HCT116 (cell line): ENCODE measurements around the gene PRRT2. TPM values are rescaled to one million over a fixed set of nuclear protein-coding genes. Genes with fewer than 3 reads are reported as not detected.

Source experiments
- ATAC-seq: fragments of 200-7000 bp; cut with Tn5 transposase; 2 replicates; pipeline ENCODE4 v1.9.1; 2020; ENCODE audit warnings: mild to moderate bottlenecking, moderate library complexity
- BruUV-seq: library from RNA; stranded (reverse); fragments of 400-500 nt; replicated peaks from 2 replicates; lab custom pipeline; 2021; lab: Mats Ljungman, UMichigan
- CTCF ChIA-PET: fragments of 300-600 bp; sonication (Branson Sonifier 250); formaldehyde crosslinking; loops from one replicate; lab custom pipeline; 2021; ENCODE audit warnings: antibody characterized with exemption; lab: Charles Lee
- POLR2A ChIA-PET: fragments of 300-600, 350-600 bp; sonication (Branson Sonifier 250); formaldehyde crosslinking; loops from one replicate; lab custom pipeline; 2021; ENCODE audit warnings: antibody characterized with exemption; lab: Charles Lee
- RAD21 ChIA-PET, 2 experiments: fragments of 300-600 bp; sonication (Branson Sonifier 250); formaldehyde crosslinking; loops; one replicate each; lab custom pipeline; 2023; ENCODE audit warnings: low total read pairs in 2 of 2; ENCODE audit not compliant: uncharacterized antibody in 2 of 2, unreplicated experiment in 2 of 2, low non-redundant PET in 1 of 2; lab: Charles Lee
- DNase-seq: peaks from one replicate; pipeline ENCODE4 v3.0.0-alpha.2; 2010; ENCODE audit warnings: low read depth, low spot score
- H2AFZ ChIP-seq: fragments of 200-600 bp; shearing (Covaris generic), sonication (generic); 2 replicates; pipeline ENCODE4 v1.6.1; 2017; ENCODE audit warnings: low read depth, mixed run types, mixed read lengths, antibody characterized with exemption, low read length; ENCODE audit not compliant: poor library complexity, severe bottlenecking
- H3K27ac ChIP-seq: 2 replicates; pipeline ENCODE4 v1.5.1; 2012; ENCODE audit warnings: low read depth, low read length
- H3K27me3 ChIP-seq: fragments of 200-600 bp; sonication (generic); 2 replicates; pipeline ENCODE4 v1.6.1; 2016; ENCODE audit warnings: mixed run types, low read length, mixed read lengths; ENCODE audit not compliant: insufficient read depth
- H3K36me3 ChIP-seq, 2 experiments: fragments of 200-500 bp in 1 of 2; fragments of 200-600 bp in 1 of 2; sonication (Bioruptor generic) in 1 of 2; sonication (generic) in 1 of 2; 2 replicates each; pipeline versions ENCODE4 v1.5.1 to v1.6.1; 2014 to 2016; ENCODE audit warnings: low read length in 2 of 2, inconsistent platforms in 1 of 2, mixed read lengths in 1 of 2, mixed run types in 1 of 2; ENCODE audit not compliant: insufficient read depth in 2 of 2, control insufficient read depth in 1 of 2
- H3K4me1 ChIP-seq, 2 experiments: fragments of 200-600 bp in 1 of 2; sonication (generic) in 1 of 2; 2 replicates each; pipeline versions ENCODE4 v1.5.1 to v1.6.1; 2012 to 2017; ENCODE audit warnings: low read length in 2 of 2, inconsistent platforms in 1 of 2, mild to moderate bottlenecking in 1 of 2, mixed read lengths in 1 of 2, mixed run types in 1 of 2, moderate library complexity in 1 of 2; ENCODE audit not compliant: insufficient read depth in 2 of 2, control insufficient read depth in 1 of 2
- H3K4me2 ChIP-seq: fragments of 200-600 bp; sonication (generic); 2 replicates; pipeline ENCODE4 v1.6.1; 2017; ENCODE audit warnings: mixed run types, low read length, mixed read lengths
- H3K4me3 ChIP-seq, 2 experiments: fragments of 200-600 bp in 1 of 2; sonication (generic) in 1 of 2; replicated peaks in 1 of 2; 2 replicates each; pipeline ENCODE4 v1.5.1; 2011 to 2016; ENCODE audit warnings: low read length in 2 of 2, control low read depth in 1 of 2, low read depth in 1 of 2, mild to moderate bottlenecking in 1 of 2, mixed read lengths in 1 of 2, mixed run types in 1 of 2
- H3K79me2 ChIP-seq: fragments of 200-600 bp; sonication (generic); 2 replicates; pipeline ENCODE4 v1.6.1; 2017; ENCODE audit warnings: mild to moderate bottlenecking, mixed run types, low read length, moderate library complexity, mixed read lengths; ENCODE audit not compliant: insufficient read depth
- H3K9ac ChIP-seq: fragments of 200-600 bp; sonication (generic); 2 replicates; pipeline ENCODE4 v1.6.1; 2016; ENCODE audit warnings: low read length, mixed read lengths
- H3K9me2 ChIP-seq: fragments of 200-600 bp; sonication (generic), shearing (Covaris generic); 2 replicates; pipeline ENCODE4 v1.6.1; 2017; ENCODE audit warnings: mixed run types, mild to moderate bottlenecking, moderate library complexity; ENCODE audit not compliant: insufficient read depth
- H3K9me3 ChIP-seq, 2 experiments: fragments of 200-500 bp in 1 of 2; fragments of 200-600 bp in 1 of 2; sonication (Bioruptor generic) in 1 of 2; sonication (generic) in 1 of 2; 2 replicates each; pipeline ENCODE4 v1.6.1; 2014 to 2017; ENCODE audit warnings: low read length in 2 of 2, mixed read lengths in 2 of 2, inconsistent platforms in 1 of 2, low read depth in 1 of 2, mild to moderate bottlenecking in 1 of 2, mixed run types in 1 of 2, moderate library complexity in 1 of 2; ENCODE audit not compliant: control insufficient read depth in 1 of 2, insufficient read depth in 1 of 2
- H4K20me1 ChIP-seq: fragments of 200-600 bp; sonication (generic), shearing (Covaris generic); 2 replicates; pipeline ENCODE4 v1.6.1; 2017; ENCODE audit warnings: mixed run types, mild to moderate bottlenecking, moderate library complexity; ENCODE audit not compliant: insufficient read depth
- CBX3 ChIP-seq: IDR thresholded peaks from 2 replicates; pipeline ENCODE4 v1.6.1; 2012; ENCODE audit warnings: low read depth
- CTCF ChIP-seq, 3 experiments: fragments of 200-600 bp in 1 of 3; sonication (generic) in 1 of 3; IDR thresholded peaks in 2 of 3; conservative IDR thresholded peaks in 1 of 3; 2 replicates each; pipeline ENCODE4 v1.5.1; 2012 to 2017; ENCODE audit warnings: low read depth in 2 of 3, low read length in 2 of 3, antibody characterized with exemption in 1 of 3, borderline replicate concordance in 1 of 3, control low read depth in 1 of 3, mild to moderate bottlenecking in 1 of 3, mixed read lengths in 1 of 3, mixed run types in 1 of 3, moderate library complexity in 1 of 3; ENCODE audit not compliant: insufficient read depth in 1 of 3
- JUND ChIP-seq: IDR thresholded peaks from 2 replicates; pipeline ENCODE4 v1.6.1; 2012
- ZBTB33 ChIP-seq: IDR thresholded peaks from 2 replicates; pipeline ENCODE4 v1.6.1; 2011; ENCODE audit warnings: mild to moderate bottlenecking, low read length, moderate library complexity; ENCODE audit not compliant: insufficient replicate concordance; ENCODE audit errors: extremely low read depth
- ZFX ChIP-seq: fragments of 450-650 bp; IDR thresholded peaks from 2 replicates; pipeline ENCODE4 v1.6.1; 2017
- intact Hi-C: fragments of 100-400 bp; cut with micrococcal nuclease; formaldehyde crosslinking; loops from 2 replicates; pipeline ENCODE4 v1.10.0; 2022
- total RNA-seq: library from RNA; stranded (reverse); gene quantifications from one replicate; pipeline ENCODE4 v1.2.1, GENCODE V29; 2021; ENCODE audit not compliant: unreplicated experiment

The PRRT2 gene
- total RNA-seq, 1 experiment from 2014 or later, result 4.0 TPM

GRCh38 chr16:29794231-29794710, 17.7 kb upstream of the PRRT2 start:
- intact Hi-C loops, result no loop called here
- Histone ChIP-seq H3K27ac (no peak overlapping the region), H2AFZ (no peak overlapping the region), H3K4me1 (peaks cover 13 to 19% of the 10 kb centered on the region in 2 experiments), H3K4me3 (no peak overlapping the region), H3K9ac (no peak overlapping the region), H3K9me3 (no peaks in the 10 kb centered on the region), H3K36me3 (peaks cover 25 to 37% of the 10 kb centered on the region in 2 experiments), H3K4me2 (no peak overlapping the region), H3K27me3 (no peaks in the 10 kb centered on the region), H3K9me2 (no peaks in the 10 kb centered on the region), H4K20me1 (peaks cover 3% of the 10 kb centered on the region; the same call in 1 of the 2 replicates), H3K79me2 (peaks cover 76% of the 10 kb centered on the region)
- POLR2A ChIA-PET, result no interaction called here
- no peak for DNase-seq
- no peak for ATAC-seq
- RAD21 ChIA-PET, result no interaction called here
- no TSS peak for BruUV-seq
- CTCF ChIA-PET, result interaction anchor here (1.0 to 1.4 kb wide), 2 partner anchors 22 to 54 kb away, joined by 3 read pairs; partner anchors contain the start of gene PAGR1
- TF ChIP-seq ZFX, result no peak
- TF ChIP-seq JUND, result no peak
- no peak for TF ChIP-seq CBX3
- TF ChIP-seq ZBTB33, result no peak
- no peak for TF ChIP-seq CTCF (IDR thresholded peaks at IDR 0.05 in 2 of 3, conservative IDR thresholded peaks at IDR 0.05 in 1 of 3; ENCODE audit: borderline replicate concordance in 1 of 3, insufficient read depth in 1 of 3, low read depth in 2 of 3, low read length in 2 of 3)
